HCT116 (cell line): ENCODE results near the gene CACNG8. TPM values are rescaled to one million over a fixed set of nuclear protein-coding genes. Genes with fewer than 3 reads are reported as not detected.

Experiments
- ATAC-seq: fragments of 200-7000 bp; cut with Tn5 transposase; 2 replicates; pipeline ENCODE4 v1.9.1; 2020; ENCODE audit warnings: mild to moderate bottlenecking, moderate library complexity
- BruUV-seq: library from RNA; stranded (reverse); fragments of 400-500 nt; replicated peaks from 2 replicates; lab custom pipeline; 2021; lab: Mats Ljungman, UMichigan
- CTCF ChIA-PET: fragments of 300-600 bp; sonication (Branson Sonifier 250); formaldehyde crosslinking; loops from one replicate; lab custom pipeline; 2021; ENCODE audit warnings: antibody characterized with exemption; lab: Charles Lee
- POLR2A ChIA-PET: fragments of 300-600, 350-600 bp; sonication (Branson Sonifier 250); formaldehyde crosslinking; loops from one replicate; lab custom pipeline; 2021; ENCODE audit warnings: antibody characterized with exemption; lab: Charles Lee
- RAD21 ChIA-PET, 2 experiments: fragments of 300-600 bp; sonication (Branson Sonifier 250); formaldehyde crosslinking; loops; one replicate each; lab custom pipeline; 2023; ENCODE audit warnings: low total read pairs in 2 of 2; ENCODE audit not compliant: uncharacterized antibody in 2 of 2, unreplicated experiment in 2 of 2, low non-redundant PET in 1 of 2; lab: Charles Lee
- DNase-seq: peaks from one replicate; pipeline ENCODE4 v3.0.0-alpha.2; 2010; ENCODE audit warnings: low read depth, low spot score
- H2AFZ ChIP-seq: fragments of 200-600 bp; shearing (Covaris generic), sonication (generic); 2 replicates; pipeline ENCODE4 v1.6.1; 2017; ENCODE audit warnings: low read depth, mixed run types, mixed read lengths, antibody characterized with exemption, low read length; ENCODE audit not compliant: poor library complexity, severe bottlenecking
- H3K27ac ChIP-seq: 2 replicates; pipeline ENCODE4 v1.5.1; 2012; ENCODE audit warnings: low read depth, low read length
- H3K27me3 ChIP-seq: fragments of 200-600 bp; sonication (generic); 2 replicates; pipeline ENCODE4 v1.6.1; 2016; ENCODE audit warnings: mixed run types, low read length, mixed read lengths; ENCODE audit not compliant: insufficient read depth
- H3K36me3 ChIP-seq, 2 experiments: fragments of 200-500 bp in 1 of 2; fragments of 200-600 bp in 1 of 2; sonication (Bioruptor generic) in 1 of 2; sonication (generic) in 1 of 2; 2 replicates each; pipeline versions ENCODE4 v1.5.1 to v1.6.1; 2014 to 2016; ENCODE audit warnings: low read length in 2 of 2, inconsistent platforms in 1 of 2, mixed read lengths in 1 of 2, mixed run types in 1 of 2; ENCODE audit not compliant: insufficient read depth in 2 of 2, control insufficient read depth in 1 of 2
- H3K4me1 ChIP-seq, 2 experiments: fragments of 200-600 bp in 1 of 2; sonication (generic) in 1 of 2; 2 replicates each; pipeline versions ENCODE4 v1.5.1 to v1.6.1; 2012 to 2017; ENCODE audit warnings: low read length in 2 of 2, inconsistent platforms in 1 of 2, mild to moderate bottlenecking in 1 of 2, mixed read lengths in 1 of 2, mixed run types in 1 of 2, moderate library complexity in 1 of 2; ENCODE audit not compliant: insufficient read depth in 2 of 2, control insufficient read depth in 1 of 2
- H3K4me2 ChIP-seq: fragments of 200-600 bp; sonication (generic); 2 replicates; pipeline ENCODE4 v1.6.1; 2017; ENCODE audit warnings: mixed run types, low read length, mixed read lengths
- H3K4me3 ChIP-seq, 2 experiments: fragments of 200-600 bp in 1 of 2; sonication (generic) in 1 of 2; replicated peaks in 1 of 2; 2 replicates each; pipeline ENCODE4 v1.5.1; 2011 to 2016; ENCODE audit warnings: low read length in 2 of 2, control low read depth in 1 of 2, low read depth in 1 of 2, mild to moderate bottlenecking in 1 of 2, mixed read lengths in 1 of 2, mixed run types in 1 of 2
- H3K79me2 ChIP-seq: fragments of 200-600 bp; sonication (generic); 2 replicates; pipeline ENCODE4 v1.6.1; 2017; ENCODE audit warnings: mild to moderate bottlenecking, mixed run types, low read length, moderate library complexity, mixed read lengths; ENCODE audit not compliant: insufficient read depth
- H3K9ac ChIP-seq: fragments of 200-600 bp; sonication (generic); 2 replicates; pipeline ENCODE4 v1.6.1; 2016; ENCODE audit warnings: low read length, mixed read lengths
- H3K9me2 ChIP-seq: fragments of 200-600 bp; sonication (generic), shearing (Covaris generic); 2 replicates; pipeline ENCODE4 v1.6.1; 2017; ENCODE audit warnings: mixed run types, mild to moderate bottlenecking, moderate library complexity; ENCODE audit not compliant: insufficient read depth
- H3K9me3 ChIP-seq, 2 experiments: fragments of 200-500 bp in 1 of 2; fragments of 200-600 bp in 1 of 2; sonication (Bioruptor generic) in 1 of 2; sonication (generic) in 1 of 2; 2 replicates each; pipeline ENCODE4 v1.6.1; 2014 to 2017; ENCODE audit warnings: low read length in 2 of 2, mixed read lengths in 2 of 2, inconsistent platforms in 1 of 2, low read depth in 1 of 2, mild to moderate bottlenecking in 1 of 2, mixed run types in 1 of 2, moderate library complexity in 1 of 2; ENCODE audit not compliant: control insufficient read depth in 1 of 2, insufficient read depth in 1 of 2
- H4K20me1 ChIP-seq: fragments of 200-600 bp; sonication (generic), shearing (Covaris generic); 2 replicates; pipeline ENCODE4 v1.6.1; 2017; ENCODE audit warnings: mixed run types, mild to moderate bottlenecking, moderate library complexity; ENCODE audit not compliant: insufficient read depth
- CBX3 ChIP-seq: IDR thresholded peaks from 2 replicates; pipeline ENCODE4 v1.6.1; 2012; ENCODE audit warnings: low read depth
- EGR1 ChIP-seq: IDR thresholded peaks from 2 replicates; pipeline ENCODE4 v1.6.1; 2012; ENCODE audit warnings: low read depth
- ELF1 ChIP-seq: IDR thresholded peaks from 2 replicates; pipeline ENCODE4 v1.6.1; 2012; ENCODE audit warnings: low read depth, borderline replicate concordance
- FOSL1 ChIP-seq: IDR thresholded peaks from 2 replicates; pipeline ENCODE4 v1.6.1; 2012; ENCODE audit warnings: low read depth
- JUND ChIP-seq: IDR thresholded peaks from 2 replicates; pipeline ENCODE4 v1.6.1; 2012
- POLR2AphosphoS5 ChIP-seq: IDR thresholded peaks from 2 replicates; pipeline ENCODE4 v1.6.1; 2011; ENCODE audit warnings: mild to moderate bottlenecking, low read depth, low read length, moderate library complexity
- SIN3A ChIP-seq: IDR thresholded peaks from 2 replicates; pipeline ENCODE4 v1.6.1; 2012; ENCODE audit warnings: low read depth
- SRF ChIP-seq: IDR thresholded peaks from 2 replicates; pipeline ENCODE4 v1.6.1; 2012; ENCODE audit warnings: low read depth
- TCF7L2 ChIP-seq: IDR thresholded peaks from 2 replicates; pipeline ENCODE4 v1.7.0; 2011; ENCODE audit warnings: borderline replicate concordance, inconsistent platforms; ENCODE audit not compliant: insufficient read depth, insufficient read length; ENCODE audit errors: extremely low read depth
- ZFX ChIP-seq: fragments of 450-650 bp; IDR thresholded peaks from 2 replicates; pipeline ENCODE4 v1.6.1; 2017
- ZNF274 ChIP-seq: fragments of 200-500 bp; sonication (Bioruptor generic); IDR thresholded peaks from 2 replicates; pipeline ENCODE4 v1.6.1; 2014; ENCODE audit warnings: mild to moderate bottlenecking, low read depth, low read length, inconsistent platforms
- intact Hi-C: fragments of 100-400 bp; cut with micrococcal nuclease; formaldehyde crosslinking; loops from 2 replicates; pipeline ENCODE4 v1.10.0; 2022
- total RNA-seq: library from RNA; stranded (reverse); gene quantifications from one replicate; pipeline ENCODE4 v1.2.1, GENCODE V29; 2021; ENCODE audit not compliant: unreplicated experiment
- TF ChIP-seq, protein P1 (sequence below): IDR thresholded peaks from 2 replicates; pipeline ENCODE4 v1.6.1; 2012
- TF ChIP-seq, protein P2 (sequence below): IDR thresholded peaks from 2 replicates; pipeline ENCODE4 v1.6.1; 2012; ENCODE audit warnings: low read depth
- TF ChIP-seq, protein P3 (sequence below): IDR thresholded peaks from 2 replicates; pipeline ENCODE4 v1.6.1; 2012

The CACNG8 gene
- total RNA-seq, 1 experiment from 2014 or later: 0.93 TPM

DNA sequence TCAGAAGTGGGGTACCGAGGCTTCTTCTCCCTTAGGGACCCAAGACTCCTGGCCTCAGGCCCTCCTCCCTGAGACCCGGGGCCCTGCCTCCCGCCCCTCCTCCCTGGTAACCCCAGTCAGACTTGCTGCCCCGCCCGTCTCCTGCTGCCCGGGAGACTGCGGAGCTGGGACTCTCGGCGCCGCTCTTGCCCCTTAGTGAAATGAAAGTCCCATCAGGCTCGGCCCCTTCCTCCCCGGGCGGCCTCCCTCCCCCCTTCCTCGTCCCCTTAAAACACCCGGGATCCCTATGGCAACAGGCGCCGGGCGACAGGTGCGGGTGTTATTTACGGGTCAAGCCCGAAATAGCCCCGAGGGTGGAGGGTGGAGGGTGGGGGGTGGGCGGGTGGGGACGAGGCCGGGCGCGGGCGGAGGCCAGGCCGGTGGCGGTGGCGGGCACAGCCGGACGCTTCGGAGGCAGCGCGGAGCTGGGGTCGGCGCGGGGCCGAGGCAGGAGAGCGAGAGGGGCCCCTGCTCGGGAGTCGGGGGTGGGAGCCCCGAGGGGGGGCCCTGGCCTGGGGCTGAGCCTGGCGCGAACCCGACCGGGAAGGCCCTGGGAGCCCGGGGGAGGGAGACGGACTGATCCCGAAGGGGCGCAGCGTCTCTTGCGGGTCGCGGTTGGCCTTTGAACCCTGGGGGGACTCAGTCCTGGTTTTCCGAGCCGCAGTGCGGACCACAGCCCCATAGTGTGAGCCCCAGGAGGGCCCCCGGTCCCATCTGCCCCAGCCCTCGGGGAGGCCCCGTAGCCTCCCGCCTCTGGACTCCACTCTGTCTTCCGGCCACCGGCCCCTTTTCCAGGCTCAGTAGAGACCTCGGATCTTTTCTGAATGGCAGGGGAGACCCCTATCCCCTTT is 28.7 kb downstream of the CACNG8 start, which contains the start of gene CACNG6:
CACNG6 (plus strand) TSS at position 414 of the 890 bp plus-strand sequence. CDS start 1,241 bp downstream, outside the sequence.
- peak within 1 kb of the TSS in 1 of 2 experiments; percentile 23; a peak in 1 of 4 replicates for H3K4me3 ChIP-seq
- ChIA-PET CTCF (no interaction called here), POLR2A (no interaction called here), RAD21 (no interaction called here)
- H3K9me2 ChIP-seq: no peaks in the 10 kb centered on the region
- ATAC-seq: peak; percentile 61; the same call in 1 of the 2 replicates
- no peaks in the 10 kb centered on the region for H4K20me1 ChIP-seq
- no peak within 1 kb of the TSS for H3K27ac ChIP-seq
- H3K4me1 ChIP-seq: peaks cover 0 to 14% of the 10 kb centered on the region in 2 experiments; a peak in 1 of 4 replicates
- intact Hi-C loops: no loop called here
- no peaks in the 10 kb centered on the region for H3K79me2 ChIP-seq
- TF ChIP-seq FOSL1: no peak
- TF ChIP-seq ZNF274: no peak
- TF ChIP-seq, protein P1, sequence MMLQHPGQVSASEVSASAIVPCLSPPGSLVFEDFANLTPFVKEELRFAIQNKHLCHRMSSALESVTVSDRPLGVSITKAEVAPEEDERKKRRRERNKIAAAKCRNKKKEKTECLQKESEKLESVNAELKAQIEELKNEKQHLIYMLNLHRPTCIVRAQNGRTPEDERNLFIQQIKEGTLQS: no peak
- no peak for TF ChIP-seq SRF
- TF ChIP-seq ZFX: no peak
- TF ChIP-seq, protein P2, sequence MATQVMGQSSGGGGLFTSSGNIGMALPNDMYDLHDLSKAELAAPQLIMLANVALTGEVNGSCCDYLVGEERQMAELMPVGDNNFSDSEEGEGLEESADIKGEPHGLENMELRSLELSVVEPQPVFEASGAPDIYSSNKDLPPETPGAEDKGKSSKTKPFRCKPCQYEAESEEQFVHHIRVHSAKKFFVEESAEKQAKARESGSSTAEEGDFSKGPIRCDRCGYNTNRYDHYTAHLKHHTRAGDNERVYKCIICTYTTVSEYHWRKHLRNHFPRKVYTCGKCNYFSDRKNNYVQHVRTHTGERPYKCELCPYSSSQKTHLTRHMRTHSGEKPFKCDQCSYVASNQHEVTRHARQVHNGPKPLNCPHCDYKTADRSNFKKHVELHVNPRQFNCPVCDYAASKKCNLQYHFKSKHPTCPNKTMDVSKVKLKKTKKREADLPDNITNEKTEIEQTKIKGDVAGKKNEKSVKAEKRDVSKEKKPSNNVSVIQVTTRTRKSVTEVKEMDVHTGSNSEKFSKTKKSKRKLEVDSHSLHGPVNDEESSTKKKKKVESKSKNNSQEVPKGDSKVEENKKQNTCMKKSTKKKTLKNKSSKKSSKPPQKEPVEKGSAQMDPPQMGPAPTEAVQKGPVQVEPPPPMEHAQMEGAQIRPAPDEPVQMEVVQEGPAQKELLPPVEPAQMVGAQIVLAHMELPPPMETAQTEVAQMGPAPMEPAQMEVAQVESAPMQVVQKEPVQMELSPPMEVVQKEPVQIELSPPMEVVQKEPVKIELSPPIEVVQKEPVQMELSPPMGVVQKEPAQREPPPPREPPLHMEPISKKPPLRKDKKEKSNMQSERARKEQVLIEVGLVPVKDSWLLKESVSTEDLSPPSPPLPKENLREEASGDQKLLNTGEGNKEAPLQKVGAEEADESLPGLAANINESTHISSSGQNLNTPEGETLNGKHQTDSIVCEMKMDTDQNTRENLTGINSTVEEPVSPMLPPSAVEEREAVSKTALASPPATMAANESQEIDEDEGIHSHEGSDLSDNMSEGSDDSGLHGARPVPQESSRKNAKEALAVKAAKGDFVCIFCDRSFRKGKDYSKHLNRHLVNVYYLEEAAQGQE: no peak
- no peak for TF ChIP-seq ELF1
- TF ChIP-seq EGR1: no peak
- TF ChIP-seq, protein P3, sequence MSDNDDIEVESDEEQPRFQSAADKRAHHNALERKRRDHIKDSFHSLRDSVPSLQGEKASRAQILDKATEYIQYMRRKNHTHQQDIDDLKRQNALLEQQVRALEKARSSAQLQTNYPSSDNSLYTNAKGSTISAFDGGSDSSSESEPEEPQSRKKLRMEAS: no peak
- TF ChIP-seq SIN3A: no peak
- no peak for TF ChIP-seq JUND
- no peak for TF ChIP-seq TCF7L2
- TF ChIP-seq POLR2AphosphoS5: no peak
- no peak for TF ChIP-seq CBX3
- H3K36me3 ChIP-seq: no peaks in the 10 kb centered on the region
- DNase-seq: no peak
- H3K9ac ChIP-seq: no peak within 1 kb of the TSS
- BruUV-seq: no TSS peak
- peak within 1 kb of the TSS; percentile 55 for H3K4me2 ChIP-seq
- H3K27me3 ChIP-seq: no peaks in the 10 kb centered on the region
- H2AFZ ChIP-seq: no peak within 1 kb of the TSS
- H3K9me3 ChIP-seq: no peaks in the 10 kb centered on the region
